PC-3 (cell line): ENCODE results near the gene KIF14. TPM values are rescaled to one million over a fixed set of nuclear protein-coding genes. Genes with fewer than 3 reads are reported as not detected.

ENCODE experiments used
- ATAC-seq: fragments of 200-7000 bp; cut with Tn5 transposase; 2 replicates; pipeline ENCODE4 v1.9.1; 2020; ENCODE audit warnings: mild to moderate bottlenecking, moderate library complexity
- BruUV-seq: library from RNA; stranded (reverse); fragments of 400-500 nt; replicated peaks from 2 replicates; lab custom pipeline; 2021; lab: Mats Ljungman, UMichigan
- CTCF ChIA-PET: fragments of 300-600 bp; sonication (Branson Sonifier 250); formaldehyde crosslinking; loops from one replicate; lab custom pipeline; 2022; ENCODE audit warnings: antibody characterized with exemption; lab: Charles Lee
- POLR2A ChIA-PET: fragments of 300-600 bp; sonication (Branson Sonifier 250); formaldehyde crosslinking; loops from one replicate; lab custom pipeline; 2022; ENCODE audit warnings: antibody characterized with exemption; ENCODE audit not compliant: unreplicated experiment; lab: Charles Lee
- DNase-seq: peaks from one replicate; pipeline ENCODE4 v3.0.0-alpha.2; 2015
- H2AFZ ChIP-seq: fragments of 300-600 bp; sonication (generic); 2 replicates; pipeline ENCODE4 v1.6.0; 2016; ENCODE audit warnings: antibody characterized with exemption, low read length
- H3F3A ChIP-seq: fragments of 300-600 bp; sonication (generic); one replicate; pipeline ENCODE4 v1.6.0; 2017; ENCODE audit warnings: antibody characterized with exemption, low read length, control low read depth, mild to moderate bottlenecking; ENCODE audit not compliant: unreplicated experiment
- H3K27ac ChIP-seq: fragments of 300-600 bp; sonication (generic); 2 replicates; pipeline ENCODE4 v1.5.1; 2016; ENCODE audit warnings: mild to moderate bottlenecking, low read length
- H3K27me3 ChIP-seq: fragments of 300-600 bp; sonication (generic); 2 replicates; pipeline ENCODE4 v1.6.1; 2016; ENCODE audit warnings: low read length, mixed read lengths
- H3K36me3 ChIP-seq: fragments of 300-600 bp; sonication (generic); 2 replicates; pipeline ENCODE4 v1.6.1; 2016; ENCODE audit warnings: low read depth, mixed run types, low read length, mixed read lengths
- H3K4me1 ChIP-seq: fragments of 300-600 bp; sonication (generic); 2 replicates; pipeline ENCODE4 v1.5.1; 2016; ENCODE audit warnings: low read length; ENCODE audit not compliant: insufficient read depth
- H3K4me2 ChIP-seq: fragments of 300-600 bp; sonication (generic); 2 replicates; pipeline ENCODE4 v1.6.0; 2016; ENCODE audit warnings: low read length
- H3K4me3 ChIP-seq: fragments of 300-600 bp; sonication (generic); 2 replicates; pipeline ENCODE4 v1.5.1; 2016; ENCODE audit warnings: mild to moderate bottlenecking, low read length, mixed read lengths
- H3K79me2 ChIP-seq: fragments of 300-600 bp; sonication (generic); 2 replicates; pipeline ENCODE4 v1.6.1; 2017; ENCODE audit warnings: low read length, mixed read lengths
- H3K9ac ChIP-seq: fragments of 300-600 bp; sonication (generic); 2 replicates; pipeline ENCODE4 v1.6.0; 2016; ENCODE audit warnings: mild to moderate bottlenecking, low read length
- H3K9me2 ChIP-seq: fragments of 300-600 bp; sonication (generic); replicated peaks from 2 replicates; pipeline ENCODE4 v1.6.1; 2016; ENCODE audit warnings: mixed run types, low read length, mixed read lengths
- H3K9me3 ChIP-seq: fragments of 300-600 bp; sonication (generic); 2 replicates; pipeline ENCODE4 v1.6.1; 2016; ENCODE audit warnings: low read length, mixed read lengths
- H4K20me1 ChIP-seq: fragments of 300-600 bp; sonication (generic); 2 replicates; pipeline ENCODE4 v1.6.1; 2016; ENCODE audit warnings: low read length, mixed read lengths
- EZH2 ChIP-seq: fragments of 300-600 bp; sonication (generic); IDR thresholded peaks from one replicate; pipeline ENCODE4 v1.6.1; 2017; ENCODE audit warnings: antibody characterized with exemption, mild to moderate bottlenecking, low read length; ENCODE audit not compliant: unreplicated experiment
- EZH2phosphoT487 ChIP-seq: fragments of 300-600 bp; sonication (generic); IDR thresholded peaks from 2 replicates; pipeline ENCODE4 v1.6.1; 2018; ENCODE audit warnings: mild to moderate bottlenecking, antibody characterized with exemption, low read length, borderline replicate concordance
- intact Hi-C: fragments of 100-400 bp; cut with micrococcal nuclease; formaldehyde crosslinking; loops from 2 replicates; pipeline ENCODE4 v1.9.0; 2023
- total RNA-seq: library from RNA; depleted of rRNA; stranded (reverse); fragments of >200 nt; gene quantifications from 2 replicates; pipeline ENCODE4 v1.2.3, GENCODE V29; 2014
- TF ChIP-seq, protein P1 (sequence below): fragments of 300-600 bp; sonication (generic); conservative IDR thresholded peaks from 2 replicates; pipeline ENCODE4 v1.5.1; 2017; ENCODE audit warnings: antibody characterized with exemption, low read depth, mild to moderate bottlenecking, low read length

The KIF14 gene
- total RNA-seq, 1 experiment from 2014 or later, result 23.6 TPM

DNA sequence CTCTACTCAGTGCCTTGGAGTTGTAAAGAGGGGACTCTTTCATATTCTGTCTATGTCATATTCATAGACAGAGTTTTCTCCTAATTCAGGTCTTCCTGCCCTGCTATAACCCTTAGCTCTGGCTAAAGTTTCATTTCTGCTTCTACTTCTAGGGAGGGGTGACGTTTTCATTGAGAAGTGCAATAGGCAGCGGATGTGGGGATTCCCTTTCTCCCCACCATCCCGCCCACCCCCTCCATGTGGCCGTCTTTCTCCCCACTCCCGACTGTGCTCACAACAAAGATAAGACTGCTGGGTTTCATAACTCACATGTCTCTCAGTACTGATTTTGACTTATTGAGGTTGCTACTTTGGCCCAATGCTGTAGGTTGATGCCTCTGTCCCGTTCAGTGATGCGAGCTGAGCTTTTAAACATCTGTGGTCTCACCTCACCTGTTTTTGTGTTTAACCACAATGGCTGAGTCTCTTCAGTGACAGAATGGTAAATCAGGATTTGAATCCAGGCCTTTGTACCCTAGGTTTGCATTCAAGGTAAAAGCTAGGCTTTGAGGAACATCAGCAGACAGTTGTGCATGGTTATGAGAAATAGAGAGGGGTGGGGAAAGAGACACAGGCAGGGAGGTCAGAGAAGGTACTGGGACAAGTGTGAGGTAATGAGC is 7.8 kb upstream of the KIF14 start:
- H3K9me2 ChIP-seq, result no peaks in the 10 kb centered on the region
- TF ChIP-seq EZH2phosphoT487 (no peak), EZH2 (no peak)
- TF ChIP-seq, protein P1, sequence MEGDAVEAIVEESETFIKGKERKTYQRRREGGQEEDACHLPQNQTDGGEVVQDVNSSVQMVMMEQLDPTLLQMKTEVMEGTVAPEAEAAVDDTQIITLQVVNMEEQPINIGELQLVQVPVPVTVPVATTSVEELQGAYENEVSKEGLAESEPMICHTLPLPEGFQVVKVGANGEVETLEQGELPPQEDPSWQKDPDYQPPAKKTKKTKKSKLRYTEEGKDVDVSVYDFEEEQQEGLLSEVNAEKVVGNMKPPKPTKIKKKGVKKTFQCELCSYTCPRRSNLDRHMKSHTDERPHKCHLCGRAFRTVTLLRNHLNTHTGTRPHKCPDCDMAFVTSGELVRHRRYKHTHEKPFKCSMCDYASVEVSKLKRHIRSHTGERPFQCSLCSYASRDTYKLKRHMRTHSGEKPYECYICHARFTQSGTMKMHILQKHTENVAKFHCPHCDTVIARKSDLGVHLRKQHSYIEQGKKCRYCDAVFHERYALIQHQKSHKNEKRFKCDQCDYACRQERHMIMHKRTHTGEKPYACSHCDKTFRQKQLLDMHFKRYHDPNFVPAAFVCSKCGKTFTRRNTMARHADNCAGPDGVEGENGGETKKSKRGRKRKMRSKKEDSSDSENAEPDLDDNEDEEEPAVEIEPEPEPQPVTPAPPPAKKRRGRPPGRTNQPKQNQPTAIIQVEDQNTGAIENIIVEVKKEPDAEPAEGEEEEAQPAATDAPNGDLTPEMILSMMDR, result no peak
- H3K27ac ChIP-seq, result no peak overlapping the region
- no peaks in the 10 kb centered on the region for H3K4me1 ChIP-seq
- ATAC-seq (no peak), DNase-seq (no peak)
- H3F3A ChIP-seq, result no peaks in the 10 kb centered on the region
- no peaks in the 10 kb centered on the region for H3K9me3 ChIP-seq
- no peak overlapping the region for H2AFZ ChIP-seq
- ChIA-PET CTCF (no interaction called here), POLR2A (interaction anchor here (0.6 to 0.9 kb wide), 2 partner anchors 110 to 168 kb away, joined by 3 to 6 read pairs; no protein-coding TSS in a partner anchor)
- H3K9ac ChIP-seq, result no peak overlapping the region
- no peaks in the 10 kb centered on the region for H3K79me2 ChIP-seq
- no peaks in the 10 kb centered on the region for H3K36me3 ChIP-seq
- H3K27me3 ChIP-seq, result no peaks in the 10 kb centered on the region
- intact Hi-C loops, result no loop called here
- no TSS peak for BruUV-seq
- H3K4me2 ChIP-seq, result no peak overlapping the region
- H3K4me3 ChIP-seq, result no peak overlapping the region
- H4K20me1 ChIP-seq, result no peaks in the 10 kb centered on the region

DNA sequence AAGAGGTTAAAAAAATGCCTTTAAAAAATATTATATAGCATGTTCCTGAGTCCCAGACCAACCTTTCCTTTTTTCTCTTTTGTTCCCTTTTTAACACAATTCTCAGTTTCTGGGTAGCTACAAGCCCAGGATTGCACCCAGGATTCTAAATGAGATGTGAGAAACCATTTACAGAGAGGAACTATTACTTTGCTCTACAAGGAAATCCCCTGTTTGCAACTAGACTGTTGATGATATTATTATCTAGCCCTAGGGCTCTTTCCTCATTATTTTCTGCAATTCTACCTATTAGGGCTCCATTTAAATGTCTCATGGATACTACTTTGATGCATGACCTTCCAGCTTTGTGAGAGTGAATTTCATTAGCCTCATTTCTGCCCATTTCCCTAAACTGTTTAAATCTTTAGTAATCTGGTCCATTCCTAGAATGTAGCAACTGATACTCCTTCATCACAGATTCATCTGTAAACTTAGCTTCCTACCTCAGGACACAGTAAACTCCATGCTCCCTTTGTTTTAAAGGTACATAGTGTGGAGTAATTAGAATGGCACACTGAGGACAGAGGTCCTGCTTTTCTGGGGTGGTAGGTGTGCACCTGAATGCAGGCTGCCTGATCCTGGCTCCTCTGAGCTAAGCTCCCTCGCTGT is 7.1 kb upstream of the KIF14 start:
- DNase-seq (no peak), ATAC-seq (no peak)
- TF ChIP-seq, protein P1, result no peak
- TF ChIP-seq EZH2phosphoT487 (no peak), EZH2 (no peak)
- POLR2A ChIA-PET, result interaction anchor here (0.6 to 0.9 kb wide), 2 partner anchors 110 to 168 kb away, joined by 3 to 6 read pairs; no protein-coding TSS in a partner anchor
- Histone ChIP-seq H3K9me2 (no peaks in the 10 kb centered on the region), H3K27ac (no peak overlapping the region), H3K9me3 (no peaks in the 10 kb centered on the region), H4K20me1 (no peaks in the 10 kb centered on the region), H3K79me2 (no peaks in the 10 kb centered on the region), H3K4me1 (no peaks in the 10 kb centered on the region), H3K27me3 (no peaks in the 10 kb centered on the region), H2AFZ (no peak overlapping the region), H3K36me3 (no peaks in the 10 kb centered on the region), H3F3A (no peaks in the 10 kb centered on the region), H3K4me3 (no peak overlapping the region), H3K9ac (no peak overlapping the region), H3K4me2 (no peak overlapping the region)
- intact Hi-C loops, result no loop called here
- CTCF ChIA-PET, result interaction anchor here (0.6 kb wide), 1 partner anchor 172 kb away, joined by 3 read pairs; no protein-coding TSS in a partner anchor
- BruUV-seq, result no TSS peak
